ENCODE data around the gene INAFM2. TPM values are rescaled to one million over a fixed set of nuclear protein-coding genes. Genes with fewer than 3 reads are reported as not detected.

INAFM2 gene
- 10 to 100 TPM; 13.5 to 15.5 TPM for total RNA-seq

DNA sequence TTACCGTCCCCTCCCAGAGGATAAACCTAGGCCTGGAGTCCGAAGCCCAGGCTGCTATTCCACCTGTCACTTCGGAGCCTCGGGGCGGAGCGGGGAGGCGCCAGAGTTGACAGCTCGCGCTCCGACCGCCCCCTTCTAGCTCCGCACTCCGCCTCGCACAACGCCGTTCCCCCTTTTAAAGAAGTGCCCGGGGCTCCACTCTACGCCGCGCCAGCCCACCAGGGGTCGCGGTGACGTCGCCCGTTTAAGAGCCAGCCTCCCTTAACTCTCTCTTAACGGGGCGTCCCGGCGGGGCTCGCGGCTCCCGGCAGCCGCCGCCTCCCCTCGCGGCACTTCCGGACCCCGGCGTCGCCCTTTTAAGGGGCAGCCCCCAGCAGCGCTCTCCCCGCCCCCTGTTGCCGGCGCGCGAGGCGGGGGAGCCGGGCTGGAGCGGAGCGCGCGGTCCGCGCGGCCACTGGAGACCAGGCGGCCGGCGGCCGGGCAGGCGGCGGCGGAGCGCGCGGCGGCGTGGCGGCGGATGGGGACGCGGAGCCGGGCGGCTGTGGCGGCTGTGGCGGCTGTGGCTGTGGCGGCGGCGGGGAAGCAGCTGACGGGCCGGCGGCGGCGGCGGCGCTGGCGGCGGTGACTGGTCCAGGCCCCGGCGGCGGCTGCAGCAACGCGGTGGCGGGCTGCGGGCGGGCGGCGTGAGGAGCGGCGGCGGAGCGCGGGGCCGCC lies at the start of gene INAFM2:
INAFM2 (plus strand) TSS at position 454 of the 714 bp plus-strand sequence. CDS start 364 bp downstream, outside the sequence.
- H3K4me1 Mint-ChIP-seq = peaks cover 28% of the 10 kb centered on the region
- peaks cover 9% of the 10 kb centered on the region for H3K36me3 Mint-ChIP-seq
- H3K27ac Mint-ChIP-seq = no peak within 1 kb of the TSS
- peak; percentile 95 for DNase-seq
- peak within 1 kb of the TSS; percentile 71 for H3K4me3 Mint-ChIP-seq
- H3K9me3 Mint-ChIP-seq = no peaks in the 10 kb centered on the region
- H3K27me3 Mint-ChIP-seq = no peaks in the 10 kb centered on the region

DNA sequence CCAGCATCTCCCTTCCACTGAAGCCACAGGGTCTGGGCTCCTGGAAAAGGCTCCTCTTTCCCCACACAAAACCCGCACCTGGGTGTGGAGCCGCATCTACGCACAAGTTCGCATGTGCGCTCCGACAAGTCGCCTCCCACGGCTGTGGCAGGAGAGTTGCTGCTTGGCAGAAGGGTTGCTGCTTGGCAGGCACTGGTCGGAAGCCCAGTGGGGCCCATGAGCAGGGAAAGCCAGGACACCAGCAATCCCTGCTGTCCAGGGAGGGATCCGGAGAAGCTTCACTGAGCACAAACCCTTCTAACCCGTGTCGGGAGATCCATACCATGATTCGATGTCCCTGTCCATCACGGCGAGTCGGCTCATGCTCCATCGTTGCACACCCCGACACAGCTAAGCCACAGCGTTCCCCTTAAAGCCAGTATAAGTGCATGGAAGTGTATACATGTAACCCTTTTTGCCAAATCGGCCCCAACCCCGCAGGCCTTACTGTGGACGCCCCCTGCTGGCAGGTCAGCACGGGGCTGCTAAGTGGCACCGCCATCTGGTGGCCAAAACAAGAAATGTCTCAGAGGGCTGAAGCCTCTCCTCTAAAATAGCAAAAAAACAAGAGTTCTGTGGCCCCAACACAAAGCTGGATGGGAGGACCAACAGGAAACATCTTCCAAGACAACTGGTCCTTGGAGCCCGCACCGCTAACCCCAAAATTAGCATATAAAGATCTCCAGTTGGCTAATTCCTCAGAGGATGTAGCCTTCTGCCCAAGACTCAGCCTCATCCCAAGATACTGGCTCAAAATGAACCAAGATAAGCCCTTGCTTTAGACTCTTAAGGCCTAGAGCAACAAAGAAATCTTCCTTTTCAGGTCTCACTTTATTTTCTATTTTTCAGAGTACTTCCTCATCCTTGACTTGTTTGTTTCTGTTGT lies 48.9 kb upstream of the INAFM2 start:
- H3K4me3 Mint-ChIP-seq = no peak overlapping the region
- peaks cover 4% of the 10 kb centered on the region for H3K4me1 Mint-ChIP-seq
- no peak overlapping the region for H3K27ac Mint-ChIP-seq
- H3K27me3 Mint-ChIP-seq = peaks cover 33% of the 10 kb centered on the region
- DNase-seq = peak; percentile 85
- no peaks in the 10 kb centered on the region for H3K9me3 Mint-ChIP-seq
- H3K36me3 Mint-ChIP-seq = no peaks in the 10 kb centered on the region

DNA sequence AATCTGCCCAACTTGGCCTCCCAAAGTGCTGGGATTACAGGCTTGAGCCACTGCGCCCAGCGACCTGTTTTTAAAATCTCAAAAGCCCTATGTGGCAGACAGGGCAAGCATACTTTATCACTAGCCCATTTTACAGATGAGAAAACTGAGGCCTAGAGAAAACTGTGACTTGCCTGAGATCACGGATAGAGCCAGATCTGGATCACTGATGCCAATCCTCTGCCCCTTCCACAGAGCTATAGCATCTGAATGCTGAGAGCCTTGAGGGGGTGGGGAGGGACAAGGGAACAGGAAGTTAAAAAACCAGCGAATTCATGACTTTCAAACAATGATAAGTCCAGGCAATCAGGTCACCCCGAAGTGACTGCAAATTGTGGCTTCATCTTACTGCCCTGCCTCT lies 48.0 kb upstream of the INAFM2 start:
- peaks cover 39% of the 10 kb centered on the region for H3K27me3 Mint-ChIP-seq

DNA sequence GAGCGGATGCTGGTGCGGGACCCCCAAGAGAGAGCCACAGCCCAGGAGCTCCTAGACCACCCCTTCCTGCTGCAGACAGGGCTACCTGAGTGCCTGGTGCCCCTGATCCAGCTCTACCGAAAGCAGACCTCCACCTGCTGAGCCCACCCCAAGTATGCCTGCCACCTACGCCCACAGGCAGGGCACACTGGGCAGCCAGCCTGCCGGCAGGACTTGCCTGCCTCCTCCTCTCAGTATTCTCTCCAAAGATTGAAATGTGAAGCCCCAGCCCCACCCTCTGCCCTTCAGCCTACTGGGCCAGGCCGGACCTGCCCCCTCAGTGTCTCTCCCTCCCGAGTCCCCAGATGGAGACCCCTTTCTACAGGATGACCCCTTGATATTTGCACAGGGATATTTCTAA lies 47.5 kb upstream of the INAFM2 start:
- no peak overlapping the region for H3K27ac Mint-ChIP-seq
- no peak overlapping the region for H3K4me3 Mint-ChIP-seq
- no peaks in the 10 kb centered on the region for H3K36me3 Mint-ChIP-seq
- peaks cover 4% of the 10 kb centered on the region for H3K4me1 Mint-ChIP-seq
- peaks cover 44% of the 10 kb centered on the region for H3K27me3 Mint-ChIP-seq
- DNase-seq = no peak
- no peaks in the 10 kb centered on the region for H3K9me3 Mint-ChIP-seq

More for the DNA sequence above, 48.0 kb upstream of the INAFM2 start:
- Mint-ChIP-seq H3K9me3 (no peaks in the 10 kb centered on the region), H3K36me3 (no peaks in the 10 kb centered on the region), H3K4me1 (peaks cover 4% of the 10 kb centered on the region), H3K27ac (no peak overlapping the region), H3K4me3 (no peak overlapping the region)
- DNase-seq = no peak

DNA sequence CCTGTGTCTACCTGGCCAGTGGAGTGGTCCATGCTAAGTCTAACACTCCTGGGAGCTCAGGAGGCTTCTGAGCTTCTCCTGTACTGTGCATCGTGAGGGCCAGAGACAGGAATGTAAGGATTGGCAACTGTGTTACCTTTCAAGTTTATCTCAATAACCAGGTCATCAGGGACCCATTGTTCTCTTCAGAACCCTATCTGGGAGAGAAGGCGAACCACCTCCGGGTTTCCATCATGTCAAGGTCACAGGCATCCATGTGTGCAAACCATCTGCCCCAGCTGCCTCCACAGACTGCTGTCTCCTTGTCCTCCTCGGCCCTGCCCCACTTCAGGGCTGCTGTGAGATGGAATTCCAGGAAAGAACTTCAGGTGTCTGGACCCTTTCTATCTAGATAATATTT lies 46.6 kb upstream of the INAFM2 start:
- Mint-ChIP-seq H3K27ac (no peak overlapping the region), H3K36me3 (no peaks in the 10 kb centered on the region), H3K4me3 (no peak overlapping the region), H3K9me3 (no peaks in the 10 kb centered on the region), H3K4me1 (peaks cover 4% of the 10 kb centered on the region), H3K27me3 (peaks cover 48% of the 10 kb centered on the region)
- DNase-seq = no peak

DNA sequence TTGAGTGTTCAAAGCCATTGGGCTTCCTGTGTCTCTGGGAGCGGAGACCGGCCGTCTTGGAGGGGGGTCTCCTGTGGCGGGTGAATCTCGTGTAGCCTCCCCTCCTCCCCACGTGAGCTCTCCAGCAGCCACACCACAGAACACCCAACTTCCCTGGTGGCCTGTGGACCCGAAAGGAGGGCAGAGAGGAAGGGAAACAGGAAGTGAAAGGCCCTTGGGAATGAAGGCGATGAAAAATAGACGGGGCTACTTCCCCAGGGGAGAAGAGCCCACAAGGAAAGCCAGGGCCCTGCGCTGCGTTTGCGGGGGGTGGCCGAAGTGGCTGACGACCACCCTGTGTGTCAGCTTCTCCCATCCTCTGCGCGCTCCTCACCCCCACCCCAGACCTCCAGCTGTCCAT lies 46.0 kb upstream of the INAFM2 start:
- no peak overlapping the region for H3K4me3 Mint-ChIP-seq
- no peaks in the 10 kb centered on the region for H3K36me3 Mint-ChIP-seq
- H3K27me3 Mint-ChIP-seq = peaks cover 48% of the 10 kb centered on the region
- H3K4me1 Mint-ChIP-seq = peaks cover 4% of the 10 kb centered on the region
- DNase-seq = no peak
- no peaks in the 10 kb centered on the region for H3K9me3 Mint-ChIP-seq
- H3K27ac Mint-ChIP-seq = no peak overlapping the region

DNA sequence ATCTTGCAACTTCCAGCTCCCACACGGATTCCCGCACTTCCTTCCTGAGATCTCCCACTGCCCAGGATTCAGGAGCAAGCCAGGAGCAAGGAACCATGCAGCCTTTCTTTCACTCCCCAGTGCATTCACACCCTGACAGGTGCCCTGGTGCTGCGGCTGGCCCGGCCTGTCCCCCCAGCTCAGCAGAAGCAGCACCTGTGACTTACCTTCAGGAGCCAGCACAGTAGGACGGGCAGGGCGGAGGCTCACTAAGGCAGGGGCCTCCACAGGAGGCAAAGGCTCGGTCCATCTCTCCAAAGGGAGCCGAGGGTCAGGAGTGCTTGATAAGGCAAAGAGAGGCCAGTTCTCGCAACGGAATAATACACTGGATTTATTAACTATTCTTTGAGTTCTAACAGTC lies 45.5 kb upstream of the INAFM2 start:
- H3K27me3 Mint-ChIP-seq = peaks cover 51% of the 10 kb centered on the region
- H3K36me3 Mint-ChIP-seq = no peaks in the 10 kb centered on the region
- no peak overlapping the region for H3K27ac Mint-ChIP-seq
- no peaks in the 10 kb centered on the region for H3K9me3 Mint-ChIP-seq
- H3K4me3 Mint-ChIP-seq = no peak overlapping the region
- no peak for DNase-seq
- H3K4me1 Mint-ChIP-seq = peaks cover 4% of the 10 kb centered on the region

DNA sequence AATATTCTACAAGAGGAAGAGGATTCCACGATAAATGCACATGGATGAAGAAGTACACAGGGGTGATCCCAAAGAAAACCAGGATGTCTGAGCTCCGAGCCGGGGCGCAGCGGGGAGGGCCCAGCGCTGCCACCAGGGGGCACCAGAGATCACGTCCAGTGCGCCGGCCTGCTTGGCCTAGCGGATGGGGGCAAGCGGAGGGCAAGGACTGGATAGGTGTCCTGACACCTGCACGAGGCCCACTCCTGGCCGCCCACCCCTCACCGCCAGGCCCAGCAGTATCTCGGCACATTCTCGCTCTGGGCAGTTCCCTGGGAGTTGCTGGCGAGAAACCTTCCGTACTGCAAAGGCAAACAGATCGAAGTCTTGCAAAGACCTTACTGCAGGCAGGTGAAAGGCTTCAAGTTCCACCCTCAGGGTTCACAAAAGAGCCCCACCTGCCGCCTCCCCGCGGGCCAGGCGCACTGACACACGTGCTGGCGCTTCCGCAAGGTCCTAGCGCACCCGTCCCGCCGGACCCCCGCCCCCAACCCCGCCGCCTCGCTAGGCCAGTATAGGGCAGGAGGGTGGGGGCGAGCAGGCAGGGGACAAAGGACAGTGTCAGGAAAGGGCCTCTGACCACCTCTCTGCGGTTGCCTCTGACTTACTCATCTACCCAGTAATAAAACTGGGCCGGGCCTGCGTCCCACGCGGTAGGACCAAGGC lies 43.9 kb upstream of the INAFM2 start:
- H3K27ac Mint-ChIP-seq = no peak overlapping the region
- DNase-seq = peak; percentile 68
- H3K4me1 Mint-ChIP-seq = peaks cover 6% of the 10 kb centered on the region
- H3K9me3 Mint-ChIP-seq = no peaks in the 10 kb centered on the region
- H3K27me3 Mint-ChIP-seq = peaks cover 58% of the 10 kb centered on the region
- H3K4me3 Mint-ChIP-seq = no peak overlapping the region
- no peaks in the 10 kb centered on the region for H3K36me3 Mint-ChIP-seq

DNA sequence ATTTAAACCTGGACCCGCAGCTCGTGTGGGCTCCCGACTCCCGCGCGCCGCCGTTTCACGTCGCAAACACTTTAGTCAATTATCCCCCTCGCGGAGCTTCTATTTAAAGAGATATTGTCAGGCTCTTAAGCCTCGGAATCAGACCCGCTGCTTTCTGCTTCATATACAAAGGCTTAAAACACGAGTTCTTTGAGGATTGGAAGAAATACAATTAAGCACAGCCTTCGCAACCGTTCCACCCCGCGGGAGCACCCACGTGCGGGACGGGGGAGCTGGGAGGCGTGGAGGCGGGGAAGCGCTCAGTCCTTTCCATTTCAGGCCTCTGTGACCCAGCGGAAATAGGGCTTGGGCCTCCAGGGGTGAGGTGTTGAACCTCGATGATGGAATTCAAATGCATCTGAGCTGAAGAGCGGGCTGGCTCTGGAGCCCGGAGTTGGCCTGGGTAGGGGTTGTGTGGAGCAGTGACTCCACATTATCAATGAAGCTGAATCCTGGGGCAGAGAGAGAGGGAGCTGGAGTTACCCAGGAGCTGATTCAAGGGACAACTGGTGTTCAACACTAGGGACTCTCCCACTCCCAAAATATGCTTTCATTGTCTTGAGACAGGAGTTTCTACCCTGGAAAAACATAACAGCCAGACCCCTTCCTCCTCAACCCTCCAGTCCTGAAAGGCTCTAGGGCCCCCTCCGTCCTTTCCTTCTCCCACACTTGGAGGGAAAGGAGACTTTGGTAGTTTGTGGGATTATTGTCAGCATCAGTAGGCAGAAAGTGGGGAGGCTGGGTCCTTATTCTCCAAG lies 43.0 kb upstream of the INAFM2 start:
- H3K27ac Mint-ChIP-seq = no peak overlapping the region
- no peaks in the 10 kb centered on the region for H3K9me3 Mint-ChIP-seq
- peaks cover 8% of the 10 kb centered on the region for H3K4me1 Mint-ChIP-seq
- H3K27me3 Mint-ChIP-seq = peaks cover 58% of the 10 kb centered on the region
- H3K4me3 Mint-ChIP-seq = no peak overlapping the region
- DNase-seq = no peak
- H3K36me3 Mint-ChIP-seq = no peaks in the 10 kb centered on the region

DNA sequence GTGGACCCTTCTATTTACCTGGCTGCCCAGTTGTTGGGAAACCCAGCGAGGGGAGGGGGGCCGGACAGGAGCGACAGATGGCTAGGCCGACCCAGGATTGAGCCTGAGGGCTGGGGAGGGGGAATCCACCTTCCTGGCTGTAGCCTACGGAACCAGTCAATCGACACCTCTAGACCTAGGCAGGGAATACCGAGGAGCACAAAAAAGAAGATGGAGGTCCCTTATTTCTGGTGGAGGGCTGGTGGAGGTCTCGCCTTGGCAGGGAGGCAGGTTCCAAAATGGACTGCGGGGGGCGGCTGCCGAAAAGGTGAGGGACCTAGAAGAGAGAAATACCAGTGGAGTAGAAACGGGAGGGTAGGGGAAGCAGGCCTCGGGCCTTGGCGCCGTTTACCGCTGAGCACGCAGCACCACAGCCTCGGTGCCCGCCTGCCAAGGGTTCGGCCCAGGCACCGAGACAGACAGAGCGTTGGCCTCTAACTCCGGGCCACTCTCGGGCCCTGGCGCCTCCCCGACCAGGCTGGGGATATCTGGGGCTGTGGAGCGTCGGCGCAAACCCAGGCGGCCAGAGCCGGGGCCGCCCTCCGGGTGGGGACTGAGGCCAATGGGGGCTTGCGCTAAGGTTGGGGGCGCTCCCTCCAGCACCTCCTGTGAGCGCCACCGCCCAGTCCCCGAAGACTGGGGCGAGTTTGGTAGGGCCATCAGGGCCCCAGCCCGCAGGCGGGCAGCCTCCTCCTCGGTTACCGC lies 42.3 kb upstream of the INAFM2 start:
- H3K4me3 Mint-ChIP-seq = no peak overlapping the region
- no peaks in the 10 kb centered on the region for H3K9me3 Mint-ChIP-seq
- H3K27ac Mint-ChIP-seq = no peak overlapping the region
- H3K4me1 Mint-ChIP-seq = peaks cover 8% of the 10 kb centered on the region
- no peaks in the 10 kb centered on the region for H3K36me3 Mint-ChIP-seq
- DNase-seq = no peak
- peaks cover 58% of the 10 kb centered on the region for H3K27me3 Mint-ChIP-seq

DNA sequence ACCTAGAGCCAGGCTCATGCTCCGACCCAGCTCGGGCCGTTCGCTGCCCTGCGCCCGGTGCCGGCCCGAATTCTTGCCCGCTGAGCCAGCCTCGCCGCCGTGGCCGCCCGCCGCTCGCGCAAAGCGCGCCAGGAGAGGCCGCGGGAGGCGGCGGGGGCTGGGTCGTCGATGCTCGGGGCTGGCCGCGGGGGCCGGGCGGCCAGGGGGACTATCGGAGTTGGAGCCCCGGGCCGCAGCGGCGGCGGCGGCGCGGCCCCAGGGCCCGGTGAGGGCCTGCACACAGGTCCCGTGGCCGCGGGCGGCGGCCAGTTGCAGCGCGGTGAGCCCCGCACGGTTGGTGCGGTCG lies 41.7 kb upstream of the INAFM2 start:
- Mint-ChIP-seq H3K27me3 (peaks cover 53% of the 10 kb centered on the region), H3K4me3 (no peak overlapping the region), H3K36me3 (no peaks in the 10 kb centered on the region), H3K27ac (no peak overlapping the region), H3K9me3 (no peaks in the 10 kb centered on the region), H3K4me1 (peaks cover 8% of the 10 kb centered on the region)
- DNase-seq = no peak

DNA sequence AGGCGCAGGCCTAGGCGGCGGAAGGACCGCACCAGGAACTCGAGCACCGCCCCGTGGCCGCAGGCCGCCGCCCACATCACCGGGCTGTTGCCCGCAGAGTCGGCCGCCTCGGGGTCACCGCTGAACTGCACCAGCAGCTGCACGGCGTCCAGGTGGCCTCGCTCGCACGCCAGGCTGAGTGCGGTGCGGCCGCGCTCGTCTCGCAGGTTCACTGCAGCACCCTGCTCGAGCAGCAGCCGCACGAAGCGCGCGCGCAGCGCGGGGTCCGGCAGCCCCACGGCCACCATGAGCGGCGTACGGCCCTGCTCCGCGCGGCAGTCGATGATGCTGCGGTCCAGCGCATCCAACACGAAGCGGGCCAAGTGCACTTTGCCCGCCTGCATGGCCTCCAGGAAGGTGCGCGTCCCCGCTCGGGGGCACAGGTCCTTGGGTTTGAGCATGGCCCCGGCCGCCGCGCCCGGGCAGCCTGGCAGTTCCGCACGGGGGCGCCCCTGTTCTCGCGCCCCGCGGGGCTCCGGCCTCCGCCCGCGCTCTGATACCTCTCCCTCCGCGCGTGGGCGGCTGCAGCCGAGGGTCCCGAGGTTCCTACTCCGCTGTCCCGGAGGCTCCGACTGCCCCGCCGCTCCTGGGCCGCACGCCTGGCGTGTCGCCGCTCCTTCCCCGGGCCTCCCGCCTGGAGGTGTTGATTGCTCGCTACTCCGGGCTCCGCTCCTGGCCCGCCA lies 41.2 kb upstream of the INAFM2 start:
- Mint-ChIP-seq H3K4me3 (peak overlapping the region; percentile 63), H3K9me3 (no peaks in the 10 kb centered on the region), H3K4me1 (peaks cover 8% of the 10 kb centered on the region), H3K36me3 (no peaks in the 10 kb centered on the region), H3K27me3 (peaks cover 48% of the 10 kb centered on the region), H3K27ac (no peak overlapping the region)
- peak; percentile 62 for DNase-seq

DNA sequence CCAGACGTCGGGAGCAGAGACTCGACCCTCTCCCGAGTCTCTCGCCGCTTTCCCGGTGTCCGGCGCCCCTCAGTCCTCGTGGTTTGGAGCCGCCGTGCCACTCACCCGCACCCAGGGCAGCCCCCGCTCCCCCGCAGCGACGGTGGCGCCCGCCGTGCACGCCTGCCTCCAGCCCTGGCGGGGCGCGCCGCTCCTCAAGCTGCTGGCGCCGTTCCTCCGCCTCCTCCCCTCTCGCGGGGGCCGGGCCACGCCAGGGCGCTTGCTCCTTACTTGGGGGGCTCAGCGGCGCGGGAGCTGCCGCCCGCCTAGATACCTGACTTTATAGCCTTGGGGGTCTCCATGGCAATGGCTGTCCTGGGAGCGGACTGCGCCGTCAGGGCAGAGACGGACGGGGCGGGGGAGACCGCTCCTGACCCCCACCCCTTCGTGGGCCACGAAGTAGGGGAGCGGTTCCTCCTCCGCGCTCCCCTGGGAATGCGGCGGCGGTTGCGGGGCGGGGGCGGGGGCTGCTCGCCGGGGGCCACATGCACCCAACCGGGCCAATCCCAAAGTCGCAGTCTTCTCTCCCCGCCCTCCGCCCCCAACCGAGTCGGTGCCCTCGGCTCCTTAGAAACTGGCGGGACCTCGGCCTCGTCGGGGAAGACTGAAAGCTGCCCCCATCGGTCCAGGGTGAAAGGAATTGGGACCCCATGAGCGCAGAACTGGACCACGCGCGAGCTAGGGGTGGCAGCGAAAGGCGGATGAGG lies 40.5 kb upstream of the INAFM2 start, which contains the start of gene ANKRD63:
ANKRD63 (minus strand) TSS at position 196 of the 746 bp plus-strand sequence. CDS start 478 bp downstream, outside the sequence.
- Mint-ChIP-seq H3K27me3 (peaks cover 40% of the 10 kb centered on the region), H3K27ac (no peak within 1 kb of the TSS), H3K9me3 (no peaks in the 10 kb centered on the region), H3K4me3 (peak within 1 kb of the TSS; percentile 63), H3K4me1 (peaks cover 8% of the 10 kb centered on the region), H3K36me3 (no peaks in the 10 kb centered on the region)
- DNase-seq = peak; percentile 53
